ENCODE data around the gene DENND1B. TPM values are rescaled to one million over a fixed set of nuclear protein-coding genes. Genes with fewer than 3 reads are reported as not detected.

DENND1B gene
- total RNA-seq, 1 experiment from 2014 or later = 6.3 TPM

GRCh38 chr1:197590687-197591086 lies 184.6 kb downstream of the DENND1B start:
- Mint-ChIP-seq H3K27ac (no peak overlapping the region), H3K9me3 (no peaks in the 10 kb centered on the region; a peak in 1 of 5 replicates), H3K36me3 (ENCODE audit: insufficient read depth in 1 of 3, low read depth in 3 of 3) (peaks cover 0 to 1% (median 0%) of the 10 kb centered on the region in 3 experiments; a peak in 1 of 7 replicates), H3K27me3 (ENCODE audit: low read depth) (no peaks in the 10 kb centered on the region), H3K4me1 (peaks cover 7 to 10% of the 10 kb centered on the region in 2 experiments), H3K4me3 (no peak overlapping the region)
- DNase-seq = no peak
- Histone ChIP-seq H3K4ac (ENCODE audit: low read depth, low read length) (no peak overlapping the region), H2AK5ac (ENCODE audit: insufficient read length, low read length) (no peak overlapping the region), H2BK20ac (ENCODE audit: low read depth, low read length, poor library complexity, severe bottlenecking) (no peak overlapping the region), H2BK12ac (ENCODE audit: insufficient read length, low read depth, low read length) (no peak overlapping the region), H4K20me1 (ENCODE audit: control insufficient read depth, insufficient read depth, insufficient read length) (no peaks in the 10 kb centered on the region), H3K27me3 (ENCODE audit: insufficient read depth, low read length) (no peaks in the 10 kb centered on the region), H2BK15ac (ENCODE audit: low read depth, low read length) (no peak overlapping the region), H3T11ph (ENCODE audit: low read length) (no peak overlapping the region), H2BK5ac (ENCODE audit: insufficient read length, low read length) (no peak overlapping the region), H3K9me3 (ENCODE audit: control insufficient read depth, low read depth, low read length) (no peaks in the 10 kb centered on the region), H3K18ac (ENCODE audit: insufficient read length, low read depth, low read length) (no peak overlapping the region), H3K9ac (ENCODE audit: extremely low read depth, insufficient read length, low read length) (no peak overlapping the region), H3K4me1 (ENCODE audit: insufficient read depth, low read length) (no peaks in the 10 kb centered on the region), H3K4me2 (ENCODE audit: insufficient read depth, insufficient read length, low read length) (no peak overlapping the region), H2BK120ac (ENCODE audit: low read depth, low read length, poor library complexity, severe bottlenecking) (no peak overlapping the region), H3K56ac (ENCODE audit: insufficient read length, low read depth, low read length) (no peak overlapping the region), H3K14ac (ENCODE audit: insufficient read depth, low read length) (no peak overlapping the region), H4K8ac (replicated peaks; ENCODE audit: insufficient read length, low read depth, low read length) (no peak overlapping the region), H3K23ac (ENCODE audit: insufficient read length, low read depth, low read length) (no peak overlapping the region), H4K91ac (ENCODE audit: insufficient read length, low read depth, low read length) (no peak overlapping the region), H3K79me2 (ENCODE audit: insufficient read depth, low read length) (no peaks in the 10 kb centered on the region), H3K27ac (ENCODE audit: insufficient read length, low read depth, low read length) (no peak overlapping the region), H3K79me1 (ENCODE audit: insufficient read depth, low read depth, low read length, poor library complexity, severe bottlenecking) (no peaks in the 10 kb centered on the region), H4K5ac (ENCODE audit: insufficient read length, low read depth, low read length) (no peak overlapping the region), H2AFZ (ENCODE audit: low read length) (no peak overlapping the region), H3K23me2 (ENCODE audit: insufficient read length, low read depth, low read length, poor library complexity, severe bottlenecking) (no peaks in the 10 kb centered on the region)
- WGBS (ENCODE audit: extremely low coverage, insufficient read length, low lambda C conversion rate) = no CpG with 5 or more reads among the region's 2 CpGs
- no peak for TF ChIP-seq CTCF (conservative IDR thresholded peaks at IDR 0.05)
